ENCODE data around the gene KCNK4. TPM values are rescaled to one million over a fixed set of nuclear protein-coding genes. Genes with fewer than 3 reads are reported as not detected.

KCNK4 gene
- total RNA-seq, 4 donors from 2014 or later, result 0.61 to 0.76 TPM; not detected in 2

GRCh38 chr11:64263021-64263946 lies 27.8 kb upstream of the KCNK4 start:
- Histone ChIP-seq H3K27me3 (no peaks in the 10 kb centered on the region), H3K36me3 (no peaks in the 10 kb centered on the region), H3K9me3 (no peaks in the 10 kb centered on the region), H3K4me3 (no peak overlapping the region), H3K27ac (no peak overlapping the region), H3K4me1 (peaks cover 0 to 9% of the 10 kb centered on the region in 2 donors)
- intact Hi-C loops (cut with DNase I; ENCODE audit: low total_unique reads), result no loop called here
- DNase-seq, result no peak
- TF ChIP-seq POLR2A (IDR thresholded peaks at IDR 0.05) (no peak), CTCF (IDR thresholded peaks at IDR 0.05) (no peak)

GRCh38 chr11:64263947-64264317 lies 27.2 kb upstream of the KCNK4 start:
- Histone ChIP-seq H3K27ac (no peak overlapping the region), H3K9me3 (no peaks in the 10 kb centered on the region), H3K4me3 (no peak overlapping the region), H3K27me3 (no peaks in the 10 kb centered on the region), H3K4me1 (peaks cover 0 to 11% of the 10 kb centered on the region in 2 donors), H3K36me3 (no peaks in the 10 kb centered on the region)
- intact Hi-C loops (cut with DNase I; ENCODE audit: low total_unique reads), result no loop called here
- DNase-seq, result no peak
- TF ChIP-seq CTCF (IDR thresholded peaks at IDR 0.05) (no peak), POLR2A (IDR thresholded peaks at IDR 0.05) (no peak)

- DNase-seq, result no peak
- Histone ChIP-seq H3K4me1 (peaks cover 0 to 11% of the 10 kb centered on the region in 2 donors), H3K4me3 (no peak overlapping the region), H3K27me3 (no peaks in the 10 kb centered on the region), H3K9me3 (no peaks in the 10 kb centered on the region), H3K36me3 (no peaks in the 10 kb centered on the region), H3K27ac (no peak overlapping the region)
- intact Hi-C loops (cut with DNase I; ENCODE audit: low total_unique reads), result no loop called here
- no peak for TF ChIP-seq CTCF (IDR thresholded peaks at IDR 0.05)
- TF ChIP-seq POLR2A (IDR thresholded peaks at IDR 0.05), result no peak
Observed at GRCh38 chr11:64264371-64264852, 26.7 kb upstream of the KCNK4 start.

GRCh38 chr11:64265176-64266160 lies 25.6 kb upstream of the KCNK4 start:
- no peaks in the 10 kb centered on the region for H3K9me3 ChIP-seq
- no peak overlapping the region for H3K4me3 ChIP-seq
- intact Hi-C loops (cut with DNase I; ENCODE audit: low total_unique reads), result no loop called here
- peaks cover 0 to 11% of the 10 kb centered on the region in 2 donors for H3K4me1 ChIP-seq
- H3K27ac ChIP-seq, result no peak overlapping the region
- no peaks in the 10 kb centered on the region for H3K36me3 ChIP-seq
- TF ChIP-seq POLR2A (IDR thresholded peaks at IDR 0.05), result no peak
- DNase-seq, result no peak
- no peaks in the 10 kb centered on the region for H3K27me3 ChIP-seq

- H3K4me3 ChIP-seq, result no peak overlapping the region
- no peaks in the 10 kb centered on the region for H3K27me3 ChIP-seq
- no peak overlapping the region for H3K27ac ChIP-seq
- peaks cover 0 to 11% of the 10 kb centered on the region in 2 donors for H3K4me1 ChIP-seq
- no peak for TF ChIP-seq POLR2A (IDR thresholded peaks at IDR 0.05)
- no peak for TF ChIP-seq CTCF (IDR thresholded peaks at IDR 0.05)
- DNase-seq, result no peak
- no peaks in the 10 kb centered on the region for H3K36me3 ChIP-seq
- intact Hi-C loops (cut with DNase I; ENCODE audit: low total_unique reads), result no loop called here
- H3K9me3 ChIP-seq, result no peaks in the 10 kb centered on the region
Observed at GRCh38 chr11:64266339-64266738, 24.8 kb upstream of the KCNK4 start.
